GM12878 (cell line): Measurements from ENCODE around the gene GLT1D1. TPM values are rescaled to one million over a fixed set of nuclear protein-coding genes. Genes with fewer than 3 reads are reported as not detected.

Source experiments
- BCL3 ChIP-seq: IDR thresholded peaks from 2 replicates; pipeline ENCODE4 v1.6.1; 2011; ENCODE audit warnings: borderline replicate concordance, low read depth, mild to moderate bottlenecking, moderate library complexity, low read length; ENCODE audit not compliant: insufficient read depth, poor library complexity, severe bottlenecking
- CUX1 ChIP-seq: IDR thresholded peaks from 2 replicates; pipeline ENCODE4 v1.6.1; 2012; ENCODE audit warnings: improper control_type of control experiment, low read depth, low read length; ENCODE audit not compliant: insufficient replicate concordance
- E2F4 ChIP-seq: IDR thresholded peaks from 2 replicates; pipeline ENCODE4 v1.6.1; 2012; ENCODE audit warnings: low read depth, low read length, improper control_type of control experiment
- EP300 ChIP-seq, 2 experiments: fragments of 150-350 bp in 1 of 2; IDR thresholded peaks; 2 replicates each; pipeline ENCODE4 v1.6.1; 2011 to 2012; ENCODE audit warnings: low read depth in 2 of 2, low read length in 2 of 2, borderline replicate concordance in 1 of 2, improper control_type of control experiment in 1 of 2, inconsistent platforms in 1 of 2; ENCODE audit not compliant: control insufficient read depth in 1 of 2
- GATAD2B ChIP-seq: fragments of 450-650 bp; conservative IDR thresholded peaks from 2 replicates; pipeline ENCODE4 v1.6.1; 2017; ENCODE audit warnings: low read depth, mild to moderate bottlenecking, moderate library complexity
- IKZF2 ChIP-seq, 2 experiments: fragments of 450-650 bp; IDR thresholded peaks; 2 replicates each; pipeline ENCODE4 v1.6.1; 2017; ENCODE audit warnings: mild to moderate bottlenecking in 2 of 2, moderate library complexity in 2 of 2
- KLF5 ChIP-seq: fragments of 450-650 bp; IDR thresholded peaks from 2 replicates; pipeline ENCODE4 v1.6.1; 2014; ENCODE audit warnings: mild to moderate bottlenecking; ENCODE audit not compliant: partially characterized antibody
- MYB ChIP-seq: fragments of 150-350 bp; IDR thresholded peaks from 2 replicates; pipeline ENCODE4 v1.6.1; 2014; ENCODE audit warnings: mild to moderate bottlenecking, low read depth, low read length, borderline replicate concordance
- NBN ChIP-seq: fragments of 450-650 bp; IDR thresholded peaks from 2 replicates; pipeline ENCODE4 v1.6.1; 2016
- NFYA ChIP-seq: IDR thresholded peaks from 2 replicates; pipeline ENCODE4 v1.6.1; 2011; ENCODE audit warnings: low read depth, mild to moderate bottlenecking, low read length, improper control_type of control experiment, borderline replicate concordance
- RAD21 ChIP-seq: IDR thresholded peaks from 2 replicates; pipeline ENCODE4 v1.6.1; 2011; ENCODE audit warnings: mild to moderate bottlenecking, low read depth, low read length, moderate library complexity; ENCODE audit not compliant: insufficient read depth
- RAD51 ChIP-seq: fragments of 450-650 bp; IDR thresholded peaks from 2 replicates; pipeline ENCODE4 v1.6.1; 2016; ENCODE audit warnings: moderate library complexity, mild to moderate bottlenecking, inconsistent platforms
- RELA ChIP-seq: fragments of 450-650 bp; IDR thresholded peaks from 2 replicates; pipeline ENCODE4 v1.8.0; 2014; ENCODE audit warnings: borderline replicate concordance; ENCODE audit not compliant: partially characterized antibody
- REST ChIP-seq: IDR thresholded peaks from 2 replicates; pipeline ENCODE4 v1.6.1; 2012; ENCODE audit warnings: mild to moderate bottlenecking, low read depth, low read length
- RFX5 ChIP-seq: IDR thresholded peaks from 2 replicates; pipeline ENCODE4 v1.6.1; 2011; ENCODE audit warnings: low read depth, low read length, improper control_type of control experiment
- SREBF2 ChIP-seq: IDR thresholded peaks from 2 replicates; pipeline ENCODE4 v1.6.1; 2012; ENCODE audit warnings: mild to moderate bottlenecking, low read length
- STAT3 ChIP-seq: IDR thresholded peaks from 2 replicates; pipeline ENCODE4 v1.6.1; 2011; ENCODE audit warnings: low read depth, low read length, improper control_type of control experiment
- polyA plus RNA-seq, 11 experiments: library from polyadenylated mRNA; depleted of rRNA in 4 of 11; unstranded in 6 of 11; stranded (reverse) in 5 of 11; fragments of >200 nt; fragmentation: Nextera tagmentation in 4 of 11; fragmentation: Illumina TruSeq in 1 of 11; extraction: Ambion mirVana in 4 of 11; extraction: Trizol in 1 of 11; gene quantifications; 1 replicate in 1 of 11; 2 replicates in 10 of 11; pipeline versions ENCODE4 v1.2.1 to v1.2.3, GENCODE V29; 2011 to 2016; ENCODE audit warnings: inconsistent platforms in 2 of 11, missing spikeins in 2 of 11, low read depth in 1 of 11
- total RNA-seq, 4 experiments: library from RNA; depleted of rRNA in 3 of 4; stranded (reverse); fragments of >200 nt in 3 of 4; fragmentation: Illumina TruSeq in 1 of 4; extraction: Trizol in 1 of 4; gene quantifications; 2 replicates each; pipeline versions ENCODE4 v1.2.1 to v1.2.3, GENCODE V29; 2013 to 2021

Gene GLT1D1
- total and polyA plus RNA-seq, 10 of the 15 experiments (the other 5 are each of a cell fraction or from before 2014, with no cell fraction given) = 0.42 to 62.8 (median 3.0) TPM

- TF ChIP-seq MYB (no peak), REST (peak; percentile 45; the same call in 1 of the 2 replicates), BCL3 (no peak), RAD21 (peak; percentile 29; the same call in 1 of the 2 replicates), IKZF2 (IDR thresholded peaks at IDR 0.05) (peak; percentile 63 to 77), E2F4 (no peak), CUX1 (no peak), STAT3 (no peak), NBN (no peak), RFX5 (no peak), EP300 (IDR thresholded peaks at IDR 0.05; ENCODE audit: borderline replicate concordance in 1 of 2, control insufficient read depth in 1 of 2, low read depth in 2 of 2, low read length in 2 of 2) (no peak; a peak in 1 of 4 replicates), RAD51 (peak; percentile 45; the same call in 1 of the 2 replicates), GATAD2B (0 out of 2 replicates have a peak, but pooled peaks have one; percentile 5), SREBF2 (no peak), KLF5 (peak; percentile 55), NFYA (no peak), RELA (peak; percentile 33)
These were observed 29.1 kb upstream of the GLT1D1 start, which contains the start of gene SLC15A4 (continued) for GRCh38 chr12:128823916-128824839.
